Lung (tissue), 12 donors: Measurements from ENCODE around the gene PIP5K1C. TPM values are rescaled to one million over a fixed set of nuclear protein-coding genes. Genes with fewer than 3 reads are reported as not detected.

Experiments
- ATAC-seq: fragments of 200-7000 bp; cut with Tn5 transposase; one replicate; pipeline ENCODE4 v1.9.1; 2020; ENCODE audit warnings: moderate number of reproducible peaks; ENCODE audit not compliant: insufficient read depth, low FRiP score
- DNase-seq, 3 donors: peaks; one replicate each; pipeline ENCODE4 v3.0.0-alpha.2; 2013 to 2017
- H3K27ac ChIP-seq, 2 donors: one replicate each; pipeline ENCODE4 v1.5.1; 2013; ENCODE audit warnings: mild to moderate bottlenecking in 2 of 2, moderate library complexity in 2 of 2, control low read depth in 1 of 2, inconsistent platforms in 1 of 2, low read depth in 1 of 2, low read length in 1 of 2
- H3K27me3 ChIP-seq, 3 donors: one replicate each; pipeline ENCODE4 v1.5.1; 2013; ENCODE audit warnings: low read length in 2 of 3; ENCODE audit not compliant: control insufficient read depth in 3 of 3, insufficient read depth in 3 of 3
- H3K36me3 ChIP-seq, 4 donors: one replicate each; pipeline ENCODE4 v1.5.1; 2013; ENCODE audit warnings: low read length in 4 of 4, mild to moderate bottlenecking in 1 of 4, moderate library complexity in 1 of 4; ENCODE audit not compliant: control insufficient read depth in 4 of 4, insufficient read depth in 4 of 4
- H3K4me1 ChIP-seq, 5 donors: one replicate each; pipeline ENCODE4 v1.5.1; 2013; ENCODE audit warnings: low read length in 5 of 5, mild to moderate bottlenecking in 2 of 5, moderate library complexity in 1 of 5; ENCODE audit not compliant: control insufficient read depth in 5 of 5, insufficient read depth in 5 of 5
- H3K4me3 ChIP-seq: one replicate; pipeline ENCODE4 v1.5.1; 2013; ENCODE audit warnings: mild to moderate bottlenecking, control low read depth, moderate library complexity
- H3K9ac ChIP-seq, 2 donors: one replicate each; pipeline ENCODE4 v1.5.1; 2013; ENCODE audit warnings: low read length in 2 of 2, control low read depth in 1 of 2; ENCODE audit not compliant: insufficient read depth in 1 of 2
- H3K9me3 ChIP-seq, 4 donors: one replicate each; pipeline ENCODE4 v1.5.1; 2013; ENCODE audit warnings: low read length in 3 of 4, mild to moderate bottlenecking in 1 of 4, moderate library complexity in 1 of 4; ENCODE audit not compliant: control insufficient read depth in 4 of 4, insufficient read depth in 3 of 4
- CTCF ChIP-seq: IDR thresholded peaks from 2 replicates; pipeline ENCODE4 v1.5.1; 2012; ENCODE audit warnings: mild to moderate bottlenecking; ENCODE audit errors: control extremely low read depth, extremely low read depth
- WGBS, 2 donors: extraction: QIAGEN DNeasy Blood & Tissue Kit; methylation state at CpG; one replicate each; pipeline ENCODE4 v1.1.7; 2013; 5-methylcytosine and 5-hydroxymethylcytosine counted together
- polyA plus RNA-seq, 2 donors: library from polyadenylated mRNA; stranded (reverse); fragments of 200-250 nt; gene quantifications; one replicate each; pipeline ENCODE4 v1.2.1, GENCODE V29; 2013
- total RNA-seq, 2 donors: library from RNA; depleted of rRNA in 1 of 2; stranded (reverse); fragments of >200 nt in 1 of 2; gene quantifications; one replicate each; pipeline ENCODE4 v1.2.1, GENCODE V29; 2014 to 2021
- donor health status: control.
- donor health status: control.
- donor health status: Bipolar disorder and iron deficiency.
- donor health status: healthy.
- donor health status: DM: yes; HTN: yes; CAD: no.

The PIP5K1C gene
- total and polyA plus RNA-seq, 4 donors = 16.3 to 39.4 (median 20.5) TPM

DNA sequence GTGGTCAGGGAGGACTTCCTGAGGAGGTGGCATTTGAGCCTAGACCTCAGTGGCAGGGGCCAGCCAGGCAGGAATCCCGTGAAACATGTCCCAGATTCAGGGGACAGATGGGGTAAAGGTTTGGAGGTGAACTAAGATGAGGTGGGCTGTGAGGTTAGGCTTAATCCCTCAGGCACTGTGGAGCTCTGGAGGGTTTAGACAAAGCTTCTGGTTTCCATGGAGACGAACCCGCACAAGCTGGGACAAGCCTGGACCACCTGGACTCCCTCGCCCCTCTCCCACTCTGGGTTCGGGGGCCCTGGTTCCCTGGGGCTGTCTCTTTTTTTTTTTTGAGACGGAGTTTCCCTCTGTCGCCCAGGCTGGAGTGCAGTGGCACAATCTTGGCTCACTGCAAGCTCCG, 23.6 kb upstream of the PIP5K1C start:
- H3K9ac ChIP-seq = no peak overlapping the region
- no peak for ATAC-seq
- no peak for TF ChIP-seq CTCF
- no peak overlapping the region for H3K27ac ChIP-seq
- peaks cover 0 to 24% (median 11%) of the 10 kb centered on the region in 3 donors for H3K27me3 ChIP-seq
- H3K36me3 ChIP-seq = no peaks in the 10 kb centered on the region
- 56% methylated on average over 8 of the region's 8 CpGs for whole genome bisulfite sequencing, 2 donors
- peaks cover 0 to 2% (median 0%) of the 10 kb centered on the region in 5 donors for H3K4me1 ChIP-seq
- H3K9me3 ChIP-seq = peaks cover 0 to 2% (median 0%) of the 10 kb centered on the region in 4 donors
- no peak overlapping the region for H3K4me3 ChIP-seq
- no peak for DNase-seq

DNA sequence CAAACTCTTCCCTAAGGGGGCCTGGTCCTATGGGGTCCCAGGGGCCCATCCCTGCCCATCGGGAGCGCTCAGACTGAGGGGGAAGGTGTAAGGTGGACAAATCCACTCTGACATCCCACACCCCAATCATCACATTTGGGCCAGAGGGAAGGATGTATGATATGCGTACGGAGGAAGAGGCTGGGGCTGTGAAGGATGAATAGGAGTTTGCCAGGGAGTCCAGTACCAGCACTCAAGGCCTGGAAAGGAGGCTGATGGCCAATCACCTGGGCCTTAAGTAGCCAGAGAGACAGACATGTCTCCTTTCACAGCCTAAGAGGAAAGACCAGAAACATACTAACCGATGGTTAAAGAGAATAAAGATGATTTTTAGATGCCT, 22.8 kb upstream of the PIP5K1C start:
- Histone ChIP-seq H3K36me3 (no peaks in the 10 kb centered on the region), H3K27ac (no peak overlapping the region), H3K9me3 (peaks cover 0 to 2% (median 0%) of the 10 kb centered on the region in 4 donors), H3K27me3 (peaks cover 0 to 24% (median 11%) of the 10 kb centered on the region in 3 donors), H3K4me3 (no peak overlapping the region), H3K4me1 (peaks cover 0 to 2% (median 0%) of the 10 kb centered on the region in 5 donors), H3K9ac (no peak overlapping the region)
- ATAC-seq = no peak
- TF ChIP-seq CTCF = no peak
- no peak for DNase-seq
- 79 to 83% methylated on average over 5 of the region's 5 CpGs for WGBS, 2 donors

GRCh38 chr19:3722443-3723109, 22.3 kb upstream of the PIP5K1C start:
- Histone ChIP-seq H3K27me3 (peaks cover 0 to 24% (median 11%) of the 10 kb centered on the region in 3 donors), H3K4me3 (no peak overlapping the region), H3K9ac (no peak overlapping the region), H3K9me3 (peaks cover 0 to 2% (median 0%) of the 10 kb centered on the region in 4 donors), H3K36me3 (no peaks in the 10 kb centered on the region), H3K4me1 (peaks cover 0 to 2% (median 0%) of the 10 kb centered on the region in 5 donors), H3K27ac (no peak overlapping the region)
- ATAC-seq (no peak), DNase-seq (no peak)
- 6 to 8% methylated on average over 29 to 30 of the region's 30 CpGs for WGBS, 2 donors
- no peak for TF ChIP-seq CTCF
